ENCODE measurements around the gene CDK5. TPM values are rescaled to one million over a fixed set of nuclear protein-coding genes. Genes with fewer than 3 reads are reported as not detected.
A peak's percentile ranks its signal among the peaks of the same experiment; 100 is the strongest.

The CDK5 gene
- total RNA-seq = 24.1 and 25.7 TPM in 2 replicates

DNA sequence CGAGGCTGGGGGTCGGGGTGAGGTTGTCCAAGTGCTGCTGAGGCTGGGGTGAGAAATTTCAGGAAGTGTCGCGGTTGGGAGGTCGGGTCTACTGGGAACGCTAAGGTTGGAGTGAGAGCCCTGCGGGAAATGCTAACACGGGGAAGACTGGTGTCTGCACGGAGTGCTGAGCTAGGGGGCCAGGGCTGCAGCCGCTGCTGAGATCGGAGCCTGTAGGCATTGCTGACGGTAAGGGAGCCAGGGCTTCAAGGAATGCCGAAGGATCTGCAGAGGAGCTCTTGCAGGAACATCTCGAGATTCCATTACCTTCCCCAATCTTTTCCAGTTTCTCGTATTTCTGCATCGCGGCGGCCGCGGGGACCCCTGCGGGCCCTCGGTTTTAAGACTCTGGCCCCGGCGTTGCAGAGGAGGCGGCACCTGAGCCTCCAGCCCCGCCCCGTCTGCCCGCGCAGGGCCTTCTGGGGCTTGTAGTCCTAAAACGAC is at the start of gene CDK5:
TSS of gene CDK5 (minus strand) at position 392 of the 483 bp plus-strand sequence. CDS start at position 343, 49 bp downstream.
- H3K27ac Mint-ChIP-seq = peak within 1 kb of the TSS; percentile 93
- intact Hi-C loops (cut with micrococcal nuclease) = loop anchor here (5.0 kb wide), 2 partner anchors 45 to 1220 kb away; partner anchors contain the start of gene ZNF862
- DNase-seq (ENCODE audit: low spot score) = no peak
- peaks cover 27% of the 10 kb centered on the region for H3K4me1 Mint-ChIP-seq (ENCODE audit: low read depth)
- H3K4me3 Mint-ChIP-seq (ENCODE audit: low read depth) = peak within 1 kb of the TSS; percentile 94
- peaks cover 12% of the 10 kb centered on the region for H3K36me3 Mint-ChIP-seq (ENCODE audit: low read depth)
- no peaks in the 10 kb centered on the region for H3K27me3 Mint-ChIP-seq (ENCODE audit: low read depth)
- H3K9me3 Mint-ChIP-seq = no peaks in the 10 kb centered on the region

- Mint-ChIP-seq H3K27me3 (ENCODE audit: low read depth) (no peaks in the 10 kb centered on the region), H3K4me3 (ENCODE audit: low read depth) (no peak overlapping the region), H3K9me3 (no peaks in the 10 kb centered on the region), H3K27ac (no peak overlapping the region), H3K4me1 (ENCODE audit: low read depth) (no peaks in the 10 kb centered on the region), H3K36me3 (ENCODE audit: low read depth) (no peaks in the 10 kb centered on the region)
- no peak for DNase-seq (ENCODE audit: low spot score)
- intact Hi-C loops (cut with micrococcal nuclease) = no loop called here
These were observed 46.9 kb upstream of the CDK5 start for GRCh38 chr7:151104411-151105235.

- H3K9me3 Mint-ChIP-seq = no peaks in the 10 kb centered on the region
- no peaks in the 10 kb centered on the region for H3K27me3 Mint-ChIP-seq (ENCODE audit: low read depth)
- no peaks in the 10 kb centered on the region for H3K36me3 Mint-ChIP-seq (ENCODE audit: low read depth)
- H3K27ac Mint-ChIP-seq = no peak overlapping the region
- no peak for DNase-seq (ENCODE audit: low spot score)
- H3K4me1 Mint-ChIP-seq (ENCODE audit: low read depth) = no peaks in the 10 kb centered on the region
- H3K4me3 Mint-ChIP-seq (ENCODE audit: low read depth) = no peak overlapping the region
- intact Hi-C loops (cut with micrococcal nuclease) = no loop called here
These were observed 46.3 kb upstream of the CDK5 start for GRCh38 chr7:151103973-151104372.

GRCh38 chr7:151102991-151103390 is 45.3 kb upstream of the CDK5 start:
- intact Hi-C loops (cut with micrococcal nuclease) = no loop called here
- DNase-seq (ENCODE audit: low spot score) = no peak
- H3K36me3 Mint-ChIP-seq (ENCODE audit: low read depth) = no peaks in the 10 kb centered on the region
- no peaks in the 10 kb centered on the region for H3K27me3 Mint-ChIP-seq (ENCODE audit: low read depth)
- H3K9me3 Mint-ChIP-seq = no peaks in the 10 kb centered on the region
- no peak overlapping the region for H3K4me3 Mint-ChIP-seq (ENCODE audit: low read depth)
- peak overlapping the region; percentile 26 for H3K27ac Mint-ChIP-seq
- H3K4me1 Mint-ChIP-seq (ENCODE audit: low read depth) = no peaks in the 10 kb centered on the region

- Mint-ChIP-seq H3K4me3 (ENCODE audit: low read depth) (no peak overlapping the region), H3K27ac (no peak overlapping the region), H3K27me3 (ENCODE audit: low read depth) (no peaks in the 10 kb centered on the region), H3K4me1 (ENCODE audit: low read depth) (no peaks in the 10 kb centered on the region), H3K36me3 (ENCODE audit: low read depth) (no peaks in the 10 kb centered on the region), H3K9me3 (no peaks in the 10 kb centered on the region)
- intact Hi-C loops (cut with micrococcal nuclease) = no loop called here
- DNase-seq (ENCODE audit: low spot score) = no peak
These were observed 44.1 kb upstream of the CDK5 start for GRCh38 chr7:151101621-151102396.

DNA sequence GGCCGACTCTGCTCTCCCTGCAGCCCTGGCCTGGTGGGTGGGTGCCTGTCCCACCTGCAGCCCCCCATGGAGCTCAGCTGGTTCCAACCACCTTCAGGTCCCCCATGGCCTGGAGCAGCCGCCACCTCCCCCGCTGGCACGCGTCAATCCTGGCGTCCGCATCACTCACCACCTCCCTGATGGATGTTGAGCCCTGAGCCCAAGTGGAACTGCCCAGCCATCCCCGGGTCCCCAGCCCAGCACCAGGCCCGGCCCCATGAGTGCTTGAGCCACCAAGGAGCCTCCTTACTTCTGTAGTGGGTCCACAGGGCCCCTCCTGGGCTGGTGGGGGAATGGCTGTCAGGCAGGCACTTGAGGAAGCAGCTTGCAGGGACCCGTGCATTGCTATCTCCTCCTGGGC is 43.2 kb upstream of the CDK5 start:
- intact Hi-C loops (cut with micrococcal nuclease) = no loop called here

DNA sequence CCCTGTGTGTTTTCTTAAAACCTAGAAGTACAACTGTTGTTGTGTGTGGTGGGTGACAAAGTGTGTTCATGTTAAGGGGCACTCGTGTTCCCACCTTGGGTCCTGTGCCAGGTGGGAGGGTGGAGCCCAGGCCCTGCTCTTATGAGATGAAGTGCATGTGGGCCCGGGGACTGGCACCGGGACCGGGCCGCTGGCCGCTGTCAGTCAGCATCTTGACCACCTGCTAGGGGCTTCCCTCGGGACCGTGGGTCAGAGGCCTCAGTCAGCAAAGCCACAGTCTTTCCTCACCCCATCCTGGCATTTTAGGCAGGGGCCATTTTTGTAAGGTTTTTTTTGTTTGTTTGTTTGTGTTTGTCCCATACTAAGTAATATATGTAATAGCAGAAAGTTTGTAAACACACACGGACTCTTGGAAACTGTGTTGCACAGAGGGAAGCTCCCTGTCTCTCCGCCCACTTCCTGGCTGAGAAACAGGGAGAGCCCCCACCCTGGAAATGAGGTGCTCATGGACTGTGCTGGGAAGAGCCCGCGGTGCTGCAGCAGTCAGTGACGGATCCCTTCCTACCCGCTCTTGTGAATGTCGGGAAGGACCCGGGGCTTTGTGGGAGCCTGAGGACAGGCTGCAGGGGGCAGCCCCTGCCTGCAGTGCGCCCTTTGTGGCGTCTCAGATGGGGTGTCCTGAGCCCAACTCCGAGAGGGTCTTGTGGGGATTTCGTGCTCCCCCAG is 42.0 kb upstream of the CDK5 start:
- Mint-ChIP-seq H3K36me3 (ENCODE audit: low read depth) (no peaks in the 10 kb centered on the region), H3K27ac (no peak overlapping the region), H3K9me3 (no peaks in the 10 kb centered on the region), H3K4me1 (ENCODE audit: low read depth) (no peaks in the 10 kb centered on the region), H3K27me3 (ENCODE audit: low read depth) (no peaks in the 10 kb centered on the region), H3K4me3 (ENCODE audit: low read depth) (no peak overlapping the region)
- intact Hi-C loops (cut with micrococcal nuclease) = no loop called here
- DNase-seq (ENCODE audit: low spot score) = no peak

More for the DNA sequence above, 43.2 kb upstream of the CDK5 start:
- H3K9me3 Mint-ChIP-seq = no peaks in the 10 kb centered on the region
- no peak for DNase-seq (ENCODE audit: low spot score)
- no peaks in the 10 kb centered on the region for H3K36me3 Mint-ChIP-seq (ENCODE audit: low read depth)
- no peak overlapping the region for H3K27ac Mint-ChIP-seq
- H3K4me3 Mint-ChIP-seq (ENCODE audit: low read depth) = no peak overlapping the region
- no peaks in the 10 kb centered on the region for H3K4me1 Mint-ChIP-seq (ENCODE audit: low read depth)
- no peaks in the 10 kb centered on the region for H3K27me3 Mint-ChIP-seq (ENCODE audit: low read depth)

GRCh38 chr7:151095828-151096475 is 38.3 kb upstream of the CDK5 start:
- H3K27ac Mint-ChIP-seq = no peak overlapping the region
- H3K4me3 Mint-ChIP-seq (ENCODE audit: low read depth) = no peak overlapping the region
- H3K9me3 Mint-ChIP-seq = no peaks in the 10 kb centered on the region
- no peaks in the 10 kb centered on the region for H3K36me3 Mint-ChIP-seq (ENCODE audit: low read depth)
- intact Hi-C loops (cut with micrococcal nuclease) = no loop called here
- H3K27me3 Mint-ChIP-seq (ENCODE audit: low read depth) = no peaks in the 10 kb centered on the region
- no peaks in the 10 kb centered on the region for H3K4me1 Mint-ChIP-seq (ENCODE audit: low read depth)
- no peak for DNase-seq (ENCODE audit: low spot score)

GRCh38 chr7:151095123-151095797 is 37.6 kb upstream of the CDK5 start:
- Mint-ChIP-seq H3K36me3 (ENCODE audit: low read depth) (no peaks in the 10 kb centered on the region), H3K9me3 (no peaks in the 10 kb centered on the region), H3K27me3 (ENCODE audit: low read depth) (no peaks in the 10 kb centered on the region), H3K4me3 (ENCODE audit: low read depth) (no peak overlapping the region), H3K4me1 (ENCODE audit: low read depth) (no peaks in the 10 kb centered on the region), H3K27ac (no peak overlapping the region)
- intact Hi-C loops (cut with micrococcal nuclease) = no loop called here
- no peak for DNase-seq (ENCODE audit: low spot score)

GRCh38 chr7:151094675-151095074 is 37.0 kb upstream of the CDK5 start:
- no peak for DNase-seq (ENCODE audit: low spot score)
- no peak overlapping the region for H3K4me3 Mint-ChIP-seq (ENCODE audit: low read depth)
- intact Hi-C loops (cut with micrococcal nuclease) = no loop called here
- H3K4me1 Mint-ChIP-seq (ENCODE audit: low read depth) = no peaks in the 10 kb centered on the region
- H3K27me3 Mint-ChIP-seq (ENCODE audit: low read depth) = no peaks in the 10 kb centered on the region
- no peak overlapping the region for H3K27ac Mint-ChIP-seq
- no peaks in the 10 kb centered on the region for H3K9me3 Mint-ChIP-seq
- H3K36me3 Mint-ChIP-seq (ENCODE audit: low read depth) = no peaks in the 10 kb centered on the region

DNA sequence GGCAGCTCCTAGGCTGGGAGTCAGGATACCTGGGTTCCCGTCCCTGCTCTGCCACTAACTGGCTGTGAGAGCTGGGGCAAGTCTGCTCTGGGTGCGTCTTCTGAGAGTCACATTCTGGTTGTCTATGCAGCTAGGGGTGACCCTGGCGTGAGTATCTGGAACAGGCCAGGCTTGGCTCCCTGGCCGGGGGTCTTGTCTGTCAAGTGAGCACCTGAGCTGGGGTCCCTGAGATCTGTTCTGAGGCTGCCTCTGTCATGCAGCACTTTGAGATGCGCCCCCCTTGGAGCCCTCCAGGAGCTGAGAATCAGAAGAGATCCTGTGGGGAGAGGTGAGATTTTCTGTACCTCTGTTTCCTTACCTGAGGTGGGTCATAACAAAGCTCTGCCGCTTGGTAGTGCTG is 36.1 kb upstream of the CDK5 start:
- Mint-ChIP-seq H3K9me3 (no peaks in the 10 kb centered on the region), H3K36me3 (ENCODE audit: low read depth) (peaks cover 4% of the 10 kb centered on the region), H3K27ac (no peak overlapping the region), H3K4me1 (ENCODE audit: low read depth) (peaks cover 6% of the 10 kb centered on the region), H3K27me3 (ENCODE audit: low read depth) (peaks cover 2% of the 10 kb centered on the region), H3K4me3 (ENCODE audit: low read depth) (no peak overlapping the region)
- no peak for DNase-seq (ENCODE audit: low spot score)
- intact Hi-C loops (cut with micrococcal nuclease) = no loop called here

DNA sequence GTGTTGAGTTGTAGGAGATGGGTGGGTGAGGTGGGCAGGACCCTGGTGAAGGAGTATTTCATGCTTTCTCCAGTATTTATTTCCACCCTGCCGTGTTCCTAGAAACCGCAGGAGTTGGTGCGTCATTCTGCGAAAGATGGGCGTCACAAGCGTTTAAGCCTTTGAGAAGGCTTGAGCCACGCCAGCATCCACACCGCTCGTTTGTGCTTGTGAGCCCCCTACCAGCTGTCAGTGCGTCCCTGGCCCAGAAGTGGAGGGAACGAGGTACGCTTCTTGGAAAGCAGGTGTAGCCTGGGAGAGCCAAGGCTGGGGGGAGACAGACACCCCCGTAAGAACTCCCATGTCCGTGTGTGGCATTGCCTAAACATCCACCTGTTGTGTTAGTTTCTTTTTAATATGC is 34.3 kb upstream of the CDK5 start:
- intact Hi-C loops (cut with micrococcal nuclease) = no loop called here
- H3K9me3 Mint-ChIP-seq = no peaks in the 10 kb centered on the region
- peaks cover 2% of the 10 kb centered on the region for H3K27me3 Mint-ChIP-seq (ENCODE audit: low read depth)
- peaks cover 11% of the 10 kb centered on the region for H3K4me1 Mint-ChIP-seq (ENCODE audit: low read depth)
- H3K36me3 Mint-ChIP-seq (ENCODE audit: low read depth) = peaks cover 4% of the 10 kb centered on the region
- no peak overlapping the region for H3K4me3 Mint-ChIP-seq (ENCODE audit: low read depth)
- DNase-seq (ENCODE audit: low spot score) = no peak
- no peak overlapping the region for H3K27ac Mint-ChIP-seq
